BLaER1 treated with 17β-estradiol and CSF1 and Interleukin-3, amounts not matched to agents 10 nM and 100 nM (cell line): ENCODE data around the gene MYH16.

Source experiments
- H3K27ac ChIP-seq, 11 experiments: shearing (Covaris generic); formaldehyde crosslinking; 2 replicates each; pipeline ENCODE4 v1.8.1; 2022
- H3K27me3 ChIP-seq, 11 experiments: shearing (Covaris generic); formaldehyde crosslinking; 2 replicates each; pipeline ENCODE4 v1.8.1; 2022
- H3K36me3 ChIP-seq, 11 experiments: shearing (Covaris generic); formaldehyde crosslinking; 2 replicates each; pipeline ENCODE4 v1.8.1; 2022
- H3K4me1 ChIP-seq, 10 experiments: shearing (Covaris generic); formaldehyde crosslinking; 2 replicates each; pipeline ENCODE4 v1.8.1; 2022
- H3K4me2 ChIP-seq, 11 experiments: shearing (Covaris generic); formaldehyde crosslinking; 2 replicates each; pipeline ENCODE4 v1.8.1; 2022
- H3K4me3 ChIP-seq, 10 experiments: shearing (Covaris generic); formaldehyde crosslinking; 2 replicates each; pipeline ENCODE4 v1.8.1; 2022
- H3K9ac ChIP-seq, 11 experiments: shearing (Covaris generic); formaldehyde crosslinking; 2 replicates each; pipeline ENCODE4 v1.8.1; 2022
- H3K9me3 ChIP-seq, 11 experiments: shearing (Covaris generic); formaldehyde crosslinking; replicated peaks in 1 of 11; 2 replicates each; pipeline ENCODE4 v1.8.1; 2022
- H4K20me1 ChIP-seq, 11 experiments: shearing (Covaris generic); formaldehyde crosslinking; 2 replicates each; pipeline ENCODE4 v1.8.1; 2022
- Cebpa-rat ChIP-seq, 11 experiments: shearing (Covaris generic); IDR thresholded peaks; 2 replicates each; pipeline ENCODE4 v1.8.1; 2022

The MYH16 gene

GRCh38 chr7:99238558-99239341, 33.9 kb upstream of the MYH16 start:
- H3K9me3 ChIP-seq = peaks cover 0 to 12% (median 7%) of the 10 kb centered on the region in 11 experiments; a peak in 7 of 22 replicates
- peaks cover 0 to 11% (median 3%) of the 10 kb centered on the region in 10 experiments; a peak in 9 of 20 replicates for H3K4me1 ChIP-seq
- H3K27ac ChIP-seq = no peak overlapping the region
- H3K4me3 ChIP-seq = no peak overlapping the region
- no peak overlapping the region for H3K4me2 ChIP-seq
- H3K36me3 ChIP-seq = no peaks in the 10 kb centered on the region
- no peak overlapping the region for H3K9ac ChIP-seq
- H3K27me3 ChIP-seq = no peaks in the 10 kb centered on the region
- H4K20me1 ChIP-seq = no peaks in the 10 kb centered on the region
- no peak for TF ChIP-seq Cebpa-rat (IDR thresholded peaks at IDR 0.05)

GRCh38 chr7:99242682-99243081, 30.0 kb upstream of the MYH16 start:
- TF ChIP-seq Cebpa-rat (IDR thresholded peaks at IDR 0.05) = peak in 2 of 11 experiments; percentile 16 to 35; a peak in 2 of 22 replicates
- H4K20me1 ChIP-seq = no peaks in the 10 kb centered on the region
- no peak overlapping the region for H3K4me2 ChIP-seq

GRCh38 chr7:99243751-99244337, 28.8 kb upstream of the MYH16 start:
- no peak overlapping the region for H3K9ac ChIP-seq
- H3K36me3 ChIP-seq = no peaks in the 10 kb centered on the region
- H3K27me3 ChIP-seq = no peaks in the 10 kb centered on the region
- no peaks in the 10 kb centered on the region for H3K9me3 ChIP-seq
- no peaks in the 10 kb centered on the region for H4K20me1 ChIP-seq
- no peak overlapping the region for H3K4me2 ChIP-seq
- peaks cover 0 to 24% (median 10%) of the 10 kb centered on the region in 10 experiments; a peak in 15 of 20 replicates for H3K4me1 ChIP-seq
- no peak for TF ChIP-seq Cebpa-rat (IDR thresholded peaks at IDR 0.05)
- H3K4me3 ChIP-seq = no peak overlapping the region
- no peak overlapping the region for H3K27ac ChIP-seq

More at GRCh38 chr7:99242682-99243081, 30.0 kb upstream of the MYH16 start:
- Histone ChIP-seq H3K9me3 (peaks cover 0 to 6% (median 2%) of the 10 kb centered on the region in 11 experiments; a peak in 5 of 22 replicates), H3K4me3 (no peak overlapping the region), H3K27ac (no peak overlapping the region), H3K9ac (no peak overlapping the region), H3K4me1 (peaks cover 0 to 13% (median 10%) of the 10 kb centered on the region in 10 experiments; a peak in 15 of 20 replicates), H3K27me3 (no peaks in the 10 kb centered on the region), H3K36me3 (no peaks in the 10 kb centered on the region)

- TF ChIP-seq Cebpa-rat (IDR thresholded peaks at IDR 0.05) = no peak
- Histone ChIP-seq H3K4me3 (no peak overlapping the region), H3K9me3 (no peaks in the 10 kb centered on the region), H3K9ac (no peak overlapping the region), H3K27ac (no peak overlapping the region), H4K20me1 (no peaks in the 10 kb centered on the region), H3K27me3 (no peaks in the 10 kb centered on the region), H3K36me3 (no peaks in the 10 kb centered on the region), H3K4me1 (peaks cover 0 to 28% (median 10%) of the 10 kb centered on the region in 10 experiments; a peak in 15 of 20 replicates), H3K4me2 (peak overlapping the region in 4 of 11 experiments; percentile 9 to 41 (median 28); a peak in 5 of 22 replicates)
Observed at GRCh38 chr7:99244939-99245338, 27.7 kb upstream of the MYH16 start.

GRCh38 chr7:99248391-99249095, 24.1 kb upstream of the MYH16 start:
- Histone ChIP-seq H3K9ac (no peak overlapping the region), H3K4me3 (no peak overlapping the region), H3K9me3 (no peaks in the 10 kb centered on the region), H4K20me1 (no peaks in the 10 kb centered on the region), H3K27ac (no peak overlapping the region), H3K4me1 (peaks cover 0 to 28% (median 0%) of the 10 kb centered on the region in 10 experiments; a peak in 6 of 20 replicates), H3K27me3 (no peaks in the 10 kb centered on the region), H3K4me2 (peak overlapping the region in 3 of 11 experiments; percentile 41 to 72 (median 47); a peak in 6 of 22 replicates), H3K36me3 (no peaks in the 10 kb centered on the region)
- TF ChIP-seq Cebpa-rat (IDR thresholded peaks at IDR 0.05) = no peak

GRCh38 chr7:99249985-99250575, 22.6 kb upstream of the MYH16 start:
- Histone ChIP-seq H4K20me1 (no peaks in the 10 kb centered on the region), H3K27me3 (no peaks in the 10 kb centered on the region), H3K27ac (no peak overlapping the region), H3K4me2 (no peak overlapping the region), H3K36me3 (no peaks in the 10 kb centered on the region), H3K4me1 (peaks cover 3 to 24% (median 6%) of the 10 kb centered on the region in 10 experiments; a peak in 16 of 20 replicates), H3K4me3 (no peak overlapping the region), H3K9ac (no peak overlapping the region), H3K9me3 (no peaks in the 10 kb centered on the region)
- no peak for TF ChIP-seq Cebpa-rat (IDR thresholded peaks at IDR 0.05)

GRCh38 chr7:99252166-99252895, 20.3 kb upstream of the MYH16 start:
- no peaks in the 10 kb centered on the region for H4K20me1 ChIP-seq
- no peaks in the 10 kb centered on the region for H3K36me3 ChIP-seq
- no peak overlapping the region for H3K9ac ChIP-seq
- H3K27ac ChIP-seq = no peak overlapping the region
- peaks cover 18 to 29% (median 22%) of the 10 kb centered on the region in 10 experiments for H3K4me1 ChIP-seq
- H3K4me3 ChIP-seq = no peak overlapping the region
- no peak overlapping the region for H3K4me2 ChIP-seq
- no peaks in the 10 kb centered on the region for H3K27me3 ChIP-seq
- no peak for TF ChIP-seq Cebpa-rat (IDR thresholded peaks at IDR 0.05)
- H3K9me3 ChIP-seq = no peaks in the 10 kb centered on the region

- H3K36me3 ChIP-seq = no peaks in the 10 kb centered on the region
Observed at GRCh38 chr7:99253369-99253768, 19.3 kb upstream of the MYH16 start.

More at GRCh38 chr7:99253369-99253768, 19.3 kb upstream of the MYH16 start:
- Histone ChIP-seq H3K4me3 (no peak overlapping the region), H3K27ac (no peak overlapping the region), H3K9ac (no peak overlapping the region), H3K4me1 (peaks cover 18 to 24% (median 21%) of the 10 kb centered on the region in 10 experiments), H4K20me1 (no peaks in the 10 kb centered on the region), H3K9me3 (no peaks in the 10 kb centered on the region), H3K4me2 (no peak overlapping the region), H3K27me3 (no peaks in the 10 kb centered on the region)
- no peak for TF ChIP-seq Cebpa-rat (IDR thresholded peaks at IDR 0.05)
